Activated naive CD4-positive, alpha-beta T cell (primary cell): ENCODE results near the gene ADAM22.

Source experiments
- DNase-seq, 4 experiments: peaks; one replicate each; lab custom pipeline; 2025; lab: John Stamatoyannopoulos, UW

ADAM22 gene

GRCh38 chr7:87960239-87960638, 26.2 kb downstream of the ADAM22 start:
- DNase-seq, result no peak

DNA sequence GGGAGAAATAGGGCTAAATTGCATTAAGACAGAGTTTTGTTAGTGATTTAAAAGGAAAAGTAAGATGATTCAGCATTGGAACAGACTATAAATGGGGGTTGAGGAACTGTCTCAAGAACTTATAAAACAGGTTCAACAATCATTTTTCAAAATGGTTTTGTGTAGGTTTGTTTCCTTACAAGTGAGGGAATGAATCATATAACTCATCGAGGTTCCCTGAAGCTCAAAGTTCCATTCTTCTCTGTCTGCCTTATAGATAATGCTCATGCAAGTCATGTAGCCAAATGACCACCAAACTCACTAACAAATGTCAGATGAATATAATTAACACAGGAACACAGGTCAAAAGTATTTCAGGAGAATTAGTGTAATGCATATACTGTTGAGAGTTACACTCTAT, 27.7 kb downstream of the ADAM22 start:
- DNase-seq, result no peak

DNA sequence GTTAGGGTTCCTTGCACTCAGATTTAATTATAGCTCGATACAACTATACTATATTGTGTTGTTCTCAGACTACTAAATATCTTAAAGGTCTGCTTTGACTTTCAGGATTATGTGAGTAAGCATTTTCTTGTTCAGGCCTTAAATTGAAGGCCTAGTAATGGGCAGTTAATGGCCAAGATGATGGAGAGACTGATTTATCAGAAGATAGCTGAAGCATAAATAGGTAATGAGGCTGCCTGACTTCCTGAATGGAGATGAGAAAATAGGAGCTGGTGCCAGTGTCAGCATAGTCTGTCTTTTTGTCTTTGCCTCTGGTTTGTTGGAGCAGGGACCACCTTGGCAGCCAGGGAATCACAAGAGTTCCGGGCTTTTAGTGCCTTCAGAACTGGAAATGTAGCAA, 32.2 kb downstream of the ADAM22 start:
- DNase-seq, result no peak

DNA sequence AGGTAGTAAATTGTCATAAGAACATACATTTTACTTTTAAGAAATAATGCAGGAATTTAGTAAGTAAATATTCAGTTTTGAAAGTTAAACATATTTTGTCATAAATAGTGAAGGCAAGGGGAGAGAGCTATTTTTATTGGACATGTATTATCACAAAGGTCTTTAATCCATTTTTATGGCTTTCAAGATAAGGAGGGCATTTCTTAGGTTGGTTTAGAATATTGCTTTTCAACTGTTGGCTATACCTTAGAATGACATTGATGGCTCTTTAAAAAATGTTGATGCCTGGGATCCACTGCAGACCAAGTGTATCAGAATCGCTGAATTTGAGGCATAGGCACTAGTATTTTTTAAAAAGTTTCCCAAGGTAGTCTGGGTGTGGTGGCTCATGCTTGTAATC, 34.0 kb downstream of the ADAM22 start:
- no peak for DNase-seq

- no peak for DNase-seq
Measured at GRCh38 chr7:87982116-87982515, 48.1 kb downstream of the ADAM22 start.

- no peak for DNase-seq
Measured at GRCh38 chr7:87984088-87984487, 50.0 kb downstream of the ADAM22 start.

DNA sequence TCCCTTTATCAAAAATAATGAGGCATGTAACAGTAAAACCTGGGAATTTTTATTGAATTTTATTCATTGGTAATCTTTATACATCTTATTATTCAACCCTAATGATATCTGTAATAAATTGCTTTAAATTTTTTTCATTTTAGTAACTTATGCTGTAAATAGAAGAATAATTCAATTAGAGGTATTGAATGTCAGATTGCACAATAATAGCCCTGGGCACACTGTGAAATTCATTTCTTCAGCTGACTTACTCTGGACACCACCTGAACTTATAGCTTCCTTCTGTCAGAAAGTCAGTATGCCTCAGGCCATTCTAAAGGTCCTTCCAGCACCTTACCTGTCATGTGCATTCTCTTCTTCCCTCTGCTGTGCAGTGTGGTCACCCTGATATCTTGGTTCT, 59.2 kb downstream of the ADAM22 start:
- no peak for DNase-seq

DNA sequence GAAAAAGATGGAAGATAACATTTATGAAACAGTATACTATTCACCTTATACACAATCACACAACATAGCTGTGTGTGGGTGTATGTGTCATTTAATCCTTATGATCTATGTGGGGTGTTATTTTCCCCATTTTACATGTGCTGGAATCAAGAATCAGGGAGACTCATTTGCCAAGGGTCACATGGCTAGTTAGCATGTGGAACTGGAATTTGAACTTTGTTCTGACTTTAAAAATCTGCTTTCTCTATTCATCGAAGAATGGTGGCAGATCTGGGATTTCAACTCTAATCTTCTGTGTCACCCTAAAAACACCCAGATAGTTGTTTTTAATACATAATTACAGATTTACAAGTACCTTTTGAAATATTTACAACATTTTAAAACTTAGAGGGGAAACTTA, 65.2 kb downstream of the ADAM22 start:
- no peak for DNase-seq

- no peak for DNase-seq
Measured at GRCh38 chr7:88001744-88002530, 67.9 kb downstream of the ADAM22 start.

DNA sequence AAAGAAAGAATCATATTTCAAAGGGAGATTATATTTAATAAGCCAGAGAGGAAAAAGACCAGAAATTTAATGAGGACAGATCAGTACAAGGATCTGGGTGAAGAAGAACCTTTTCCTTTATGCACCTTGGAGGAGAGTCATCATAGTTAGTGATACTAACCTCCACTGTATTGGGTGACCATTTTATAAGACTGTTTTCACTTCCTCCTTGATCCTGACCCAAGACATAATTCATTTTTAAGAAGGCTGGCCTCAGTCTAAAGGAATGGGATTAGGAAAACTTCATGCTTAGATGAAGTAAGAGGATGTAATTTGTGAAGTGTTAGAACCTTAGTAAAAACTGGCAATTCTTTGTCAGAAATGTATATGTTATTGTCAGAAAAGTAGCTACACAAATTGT, 68.6 kb downstream of the ADAM22 start:
- DNase-seq, result no peak

GRCh38 chr7:88003581-88003980, 69.5 kb downstream of the ADAM22 start:
- DNase-seq, result no peak

DNA sequence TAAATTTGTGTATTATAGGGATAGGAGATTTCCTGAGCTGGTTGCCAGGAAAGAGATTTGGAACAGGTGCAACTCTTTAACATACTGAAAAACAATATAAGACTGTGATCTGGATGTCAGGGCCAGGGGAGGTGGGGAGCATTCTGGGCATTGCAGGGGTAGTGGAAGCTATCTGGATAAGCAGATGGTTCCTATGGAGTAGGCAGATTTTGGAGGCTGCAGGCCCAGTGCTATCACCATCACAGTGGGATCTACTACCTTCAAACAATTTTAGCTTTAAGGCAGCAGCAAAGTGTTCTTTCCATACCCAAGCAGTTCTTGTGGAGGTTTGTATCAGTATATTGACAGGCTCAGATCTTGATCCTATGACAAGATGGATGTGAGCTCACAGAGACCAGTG, 71.1 kb downstream of the ADAM22 start:
- no peak for DNase-seq

DNA sequence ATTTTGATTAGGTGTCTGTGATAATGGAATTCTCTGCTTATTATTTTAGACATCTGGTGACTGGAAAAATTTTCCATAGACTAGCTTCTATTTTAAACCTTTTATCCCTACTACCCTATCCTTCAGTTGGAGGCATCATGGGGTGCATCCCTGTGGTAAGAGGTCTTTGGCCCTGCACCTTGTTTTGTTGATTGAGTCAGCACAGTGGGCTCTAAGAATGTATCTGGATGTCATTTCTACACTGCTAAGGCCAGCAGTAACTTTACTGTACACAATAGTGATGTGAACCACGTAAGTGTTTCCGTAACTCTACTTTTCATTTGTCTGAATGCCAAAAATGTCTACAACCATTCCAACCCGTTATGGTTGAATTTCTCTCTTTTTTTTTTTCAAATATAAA, 75.6 kb downstream of the ADAM22 start:
- no peak for DNase-seq

DNA sequence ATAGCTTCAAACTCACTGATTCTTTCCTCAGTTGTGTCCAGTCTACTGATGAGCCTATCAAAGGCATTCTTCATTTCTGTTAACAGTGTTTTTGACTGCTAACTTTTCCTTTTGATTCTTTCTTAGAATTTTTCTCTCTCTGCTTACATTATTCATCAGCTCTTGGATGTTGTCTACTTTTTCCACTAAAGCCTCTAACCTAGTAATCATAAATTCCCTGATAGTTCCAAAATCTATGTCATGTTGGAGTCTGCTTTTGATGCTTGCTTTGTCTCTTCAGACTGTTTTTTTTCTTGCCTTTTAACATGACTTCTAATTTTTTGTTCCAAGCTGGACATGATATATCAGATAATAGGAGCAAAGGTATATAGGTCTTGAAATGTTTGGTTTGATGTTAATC, 78.0 kb downstream of the ADAM22 start:
- DNase-seq, result no peak

DNA sequence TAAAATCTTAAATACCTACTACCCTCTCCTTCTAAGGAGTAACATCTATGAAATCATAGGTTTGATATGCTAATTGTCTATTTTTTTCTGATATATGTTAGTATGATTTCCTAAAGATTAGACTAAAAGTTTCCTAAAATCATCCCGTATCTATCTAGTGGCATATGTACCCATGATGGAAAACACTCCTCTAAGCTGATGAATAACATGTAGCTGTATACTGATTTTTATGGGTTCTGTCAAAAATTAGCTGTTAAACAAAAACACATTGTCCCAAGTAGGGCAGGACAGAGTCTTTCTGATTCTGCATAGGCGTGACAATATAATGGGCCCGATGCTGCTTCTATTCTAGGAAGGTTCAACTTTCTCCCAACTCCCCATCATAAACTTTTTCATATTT, 79.9 kb downstream of the ADAM22 start:
- DNase-seq, result no peak

DNA sequence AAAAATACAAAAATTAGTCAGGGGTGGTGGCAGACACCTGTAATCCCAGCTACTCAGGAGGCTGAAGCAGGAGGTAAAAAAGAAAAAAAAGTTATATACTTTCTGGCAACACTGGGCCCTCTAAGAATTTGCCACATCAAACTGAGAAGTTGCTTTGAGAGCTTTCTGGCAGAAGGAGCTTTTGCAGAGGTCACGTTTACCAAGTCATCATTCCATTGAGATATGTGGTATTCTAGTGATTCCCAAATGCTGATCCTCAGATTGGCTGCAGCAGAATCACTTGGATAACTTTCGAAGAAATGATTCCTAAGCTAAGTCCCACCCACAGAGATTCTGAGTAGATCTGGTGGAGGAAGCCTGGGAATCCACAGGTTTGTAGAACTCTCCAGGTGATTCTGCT, 80.5 kb downstream of the ADAM22 start:
- DNase-seq, result no peak

DNA sequence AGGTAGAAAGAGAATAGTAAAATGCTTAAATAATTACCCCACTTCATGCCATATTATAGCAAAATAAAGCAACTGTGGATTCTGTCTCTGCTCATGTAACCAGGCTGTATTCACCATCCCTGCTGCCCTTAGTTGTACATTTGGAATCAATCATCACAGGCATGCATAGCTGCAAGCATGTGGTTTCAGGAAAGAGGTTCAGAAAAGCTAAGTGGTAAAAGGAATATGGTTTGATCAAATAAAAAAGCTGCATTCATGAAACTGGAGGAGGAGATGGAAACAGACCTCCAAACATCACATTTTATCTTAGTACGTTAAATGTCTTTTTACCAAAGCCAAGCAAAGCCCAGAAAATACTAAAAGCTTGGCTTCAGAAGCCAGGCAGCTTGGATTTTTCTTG, 81.3 kb downstream of the ADAM22 start:
- no peak for DNase-seq

GRCh38 chr7:88018501-88018900, 84.5 kb downstream of the ADAM22 start:
- DNase-seq, result no peak

DNA sequence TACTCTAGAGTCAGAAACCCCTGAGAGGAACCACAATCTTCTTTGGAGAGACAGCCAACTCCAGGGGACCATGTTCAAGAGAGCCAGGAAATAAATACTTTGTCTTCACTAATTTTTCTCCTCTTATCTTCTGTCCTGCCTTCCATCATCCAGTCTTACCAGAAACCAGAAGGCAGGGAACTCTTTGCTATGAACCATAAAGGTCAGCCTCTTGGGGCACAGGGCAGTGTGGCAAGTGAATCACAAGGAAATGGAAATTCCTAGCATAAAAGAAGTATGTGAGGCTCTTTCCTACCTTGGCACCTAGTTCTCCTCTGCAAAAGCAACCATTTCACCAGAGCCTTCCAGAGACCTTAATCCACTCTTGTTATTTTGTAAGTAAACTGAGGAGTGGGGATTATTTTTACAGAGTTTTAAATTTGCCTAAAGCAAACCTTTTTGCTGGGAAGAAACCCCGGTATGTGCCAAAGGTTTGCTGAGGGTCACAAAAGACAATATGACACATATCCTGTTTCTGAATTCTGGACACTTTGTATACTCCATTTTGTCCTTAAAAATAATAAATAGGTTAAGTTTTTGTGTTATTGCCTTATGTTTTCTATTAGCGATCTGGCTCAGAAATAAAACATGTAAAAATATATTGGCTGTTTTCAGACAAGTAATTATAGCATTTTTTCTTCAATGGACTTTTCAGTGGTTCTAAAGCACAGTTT, 87.1 kb downstream of the ADAM22 start:
- DNase-seq, result no peak

GRCh38 chr7:88027724-88028123, 93.7 kb downstream of the ADAM22 start:
- DNase-seq, result no peak

DNA sequence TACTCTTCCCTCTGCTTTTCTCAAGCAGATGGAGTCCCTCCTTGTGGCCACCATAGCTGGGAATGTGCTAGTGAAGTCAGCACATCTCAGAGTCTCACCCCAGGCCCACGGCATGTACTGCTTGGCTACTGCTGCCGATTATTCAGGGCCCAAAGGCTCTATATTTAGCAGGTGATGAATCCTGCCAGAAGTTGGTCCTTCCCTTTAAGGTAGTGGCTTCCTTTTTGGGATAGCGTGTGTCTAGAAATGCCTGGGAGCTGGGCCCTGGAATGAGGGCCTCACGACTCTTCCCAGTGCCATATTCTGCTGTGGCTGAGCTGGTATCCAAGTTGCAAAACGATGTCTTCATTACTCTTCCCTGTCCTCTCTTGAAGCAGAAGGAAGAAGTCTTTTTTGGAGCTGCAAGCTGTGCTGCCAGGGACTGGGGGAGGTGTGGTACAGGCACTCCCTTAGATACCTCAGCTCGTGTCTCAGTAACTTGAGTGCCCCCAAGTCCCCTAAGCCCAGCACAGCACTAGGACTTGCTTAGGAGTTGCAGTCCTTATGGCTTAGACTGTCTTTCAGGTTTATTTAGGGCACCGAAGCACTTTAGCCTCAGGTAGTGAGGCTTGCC, 100.1 kb downstream of the ADAM22 start:
- no peak for DNase-seq

DNA sequence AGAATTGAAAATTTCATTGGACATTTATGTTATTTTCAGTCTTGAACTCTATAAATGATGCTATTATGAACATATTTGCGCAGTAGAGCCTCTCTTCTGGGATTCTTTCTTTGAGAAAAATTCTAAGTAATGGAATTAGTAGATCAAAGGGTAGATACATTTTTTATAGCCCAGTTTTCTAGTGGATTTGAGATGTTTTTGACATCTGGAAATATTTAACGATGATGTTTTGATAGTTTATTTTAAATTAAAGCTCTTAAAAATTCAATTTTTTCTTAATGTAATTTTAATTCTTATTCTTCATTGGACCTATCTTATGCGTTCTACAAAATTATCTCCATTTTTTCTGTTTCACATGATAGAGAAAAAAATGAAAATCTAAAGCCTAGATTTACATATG, 103.0 kb downstream of the ADAM22 start:
- no peak for DNase-seq

DNA sequence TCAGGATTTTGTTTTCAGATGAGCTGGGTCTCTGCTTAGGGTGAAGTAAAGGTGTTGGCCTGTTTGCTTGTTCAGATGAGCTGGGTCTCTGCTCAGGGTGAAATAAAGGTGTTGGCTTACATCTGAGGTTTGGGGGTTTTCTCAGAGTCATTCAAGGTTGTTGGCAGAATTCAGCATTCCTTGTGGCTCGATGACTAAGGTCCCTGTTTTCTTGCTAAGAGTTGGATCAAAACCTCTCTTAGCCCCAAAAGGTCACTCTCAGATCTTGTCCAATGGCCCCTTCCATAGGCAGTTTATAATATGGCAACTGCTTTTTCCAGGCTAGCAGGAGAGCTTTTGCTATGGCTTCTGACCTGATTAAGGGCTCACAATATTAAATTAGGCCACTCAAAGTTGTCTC, 106.6 kb downstream of the ADAM22 start:
- no peak for DNase-seq
